GM10847 (cell line): Measurements from ENCODE around the gene DHCR24.

Experiments used
- POLR2A ChIP-seq: IDR thresholded peaks from 2 replicates; pipeline ENCODE4 v1.6.1; 2011; ENCODE audit not compliant: insufficient read length; ENCODE audit errors: extremely low read depth

DHCR24 gene

DNA sequence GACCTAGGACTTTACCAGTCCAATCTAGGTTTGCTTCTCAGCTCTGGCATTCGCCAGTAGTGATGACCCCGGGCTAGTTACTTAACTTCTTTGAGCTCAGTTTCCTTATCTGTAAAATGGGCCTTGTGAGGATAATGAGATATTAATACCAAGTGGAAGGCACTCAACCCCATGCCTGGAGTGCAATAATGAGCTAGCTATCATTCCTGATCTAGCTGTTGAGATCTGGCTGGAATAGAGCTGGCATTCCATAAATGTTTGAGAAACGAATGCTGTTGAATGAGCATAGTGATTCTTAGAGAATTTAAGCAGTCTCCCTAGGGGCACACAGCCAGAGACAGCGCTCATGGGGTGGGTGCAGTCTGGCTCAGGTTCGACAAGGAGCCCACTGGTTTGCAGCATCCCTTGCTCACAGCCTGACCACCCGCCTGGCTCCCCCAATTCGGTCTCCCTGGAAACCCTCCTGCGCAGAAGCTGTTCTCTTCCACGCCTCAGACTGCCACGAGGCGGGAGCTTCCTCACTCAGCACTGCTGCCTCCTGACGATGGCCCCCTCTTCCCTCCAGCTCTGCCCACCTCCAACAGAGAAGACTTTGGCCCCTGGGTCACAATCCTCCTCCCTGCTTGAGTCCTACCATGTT lies 32.5 kb downstream of the DHCR24 start:
- TF ChIP-seq POLR2A, result no peak

DNA sequence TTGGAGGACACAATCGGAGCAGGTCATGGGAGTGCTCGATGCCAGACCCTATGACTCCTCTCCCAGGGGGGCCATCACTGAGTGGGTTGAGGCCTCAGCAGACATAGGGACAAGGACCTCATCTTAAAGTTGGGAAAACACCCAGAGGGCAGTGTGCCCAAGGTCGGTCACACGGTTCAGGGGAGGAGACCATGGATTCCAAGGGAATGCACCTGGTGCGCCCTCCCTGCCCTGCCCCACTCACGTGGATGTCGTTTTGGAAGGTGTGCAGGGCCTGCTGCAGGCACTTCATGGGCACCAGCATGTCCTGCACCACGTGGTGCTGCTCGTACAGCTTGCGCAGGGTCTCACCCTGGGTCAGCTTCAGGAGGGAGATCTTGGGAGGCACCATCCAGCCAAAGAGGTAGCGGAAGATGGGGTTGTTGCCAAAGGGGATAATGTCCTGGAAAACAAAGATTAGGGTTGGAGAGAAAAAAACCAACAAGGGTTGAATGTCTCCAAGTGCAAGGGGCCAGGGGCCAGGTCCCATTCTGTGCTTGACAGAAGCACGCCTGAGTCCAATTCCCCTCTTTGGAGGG lies 33.1 kb downstream of the DHCR24 start:
- TF ChIP-seq POLR2A, result no peak

DNA sequence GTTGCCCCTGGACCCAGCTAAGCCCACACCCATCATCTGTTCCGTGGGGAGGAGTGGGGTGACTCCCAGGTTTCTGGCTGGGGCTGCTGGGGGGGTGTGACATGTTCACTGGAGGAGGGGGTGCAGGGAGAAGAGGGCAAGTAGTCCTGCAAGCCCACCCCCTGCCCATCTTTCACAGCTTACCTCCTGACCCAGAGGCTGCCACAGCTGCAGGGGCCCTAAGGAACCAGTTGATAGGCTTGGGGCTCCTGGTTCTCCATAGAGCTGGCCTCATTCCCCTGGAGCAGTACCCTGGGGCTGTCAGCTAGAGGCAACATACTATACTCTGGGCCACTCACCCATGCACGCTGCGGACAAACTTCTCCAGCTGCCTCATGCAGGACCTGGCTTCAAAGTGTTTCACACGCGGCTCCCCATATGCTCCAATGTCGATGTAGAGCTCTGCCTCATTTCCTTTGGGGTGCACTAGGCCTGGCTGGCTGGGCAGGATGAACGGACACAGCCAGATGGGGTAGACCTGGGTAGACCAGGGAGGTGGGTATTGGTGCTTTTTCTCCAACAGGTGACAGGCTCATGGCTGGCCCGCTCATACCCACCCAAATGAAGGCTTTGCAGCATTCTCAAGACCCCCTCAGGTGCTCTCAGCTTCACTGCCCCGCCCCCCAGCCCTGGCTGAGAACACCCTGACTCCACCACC lies 33.8 kb downstream of the DHCR24 start:
- TF ChIP-seq POLR2A, result no peak

DNA sequence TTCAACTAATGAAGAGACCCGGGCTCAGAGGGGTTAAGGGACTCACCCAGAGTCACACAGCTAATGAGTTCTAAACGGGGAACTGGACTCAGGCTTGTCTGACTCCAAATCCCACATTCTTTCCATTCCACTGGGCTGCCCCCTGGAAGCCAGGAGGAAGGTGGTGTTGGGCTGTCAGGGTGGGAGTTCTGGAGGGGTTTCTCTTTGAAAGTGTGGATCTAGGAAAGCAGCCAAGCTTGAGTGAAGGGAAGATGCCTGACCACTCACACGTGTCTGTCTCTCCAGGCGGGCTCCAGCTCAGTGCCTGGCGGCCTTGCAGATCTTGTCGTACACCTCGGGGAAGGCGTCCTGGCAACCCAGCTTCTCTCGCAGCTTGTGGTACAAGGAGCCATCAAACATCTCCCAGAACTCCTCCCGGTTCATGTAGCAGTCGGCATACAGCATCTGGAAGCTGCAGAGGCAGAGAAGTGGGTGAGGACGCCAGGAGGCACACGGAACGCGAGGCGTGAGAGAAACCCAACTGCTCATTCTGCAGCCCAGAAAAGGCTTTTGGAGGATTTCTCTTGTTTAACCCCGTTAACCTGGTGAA lies 35.0 kb downstream of the DHCR24 start:
- no peak for TF ChIP-seq POLR2A

DNA sequence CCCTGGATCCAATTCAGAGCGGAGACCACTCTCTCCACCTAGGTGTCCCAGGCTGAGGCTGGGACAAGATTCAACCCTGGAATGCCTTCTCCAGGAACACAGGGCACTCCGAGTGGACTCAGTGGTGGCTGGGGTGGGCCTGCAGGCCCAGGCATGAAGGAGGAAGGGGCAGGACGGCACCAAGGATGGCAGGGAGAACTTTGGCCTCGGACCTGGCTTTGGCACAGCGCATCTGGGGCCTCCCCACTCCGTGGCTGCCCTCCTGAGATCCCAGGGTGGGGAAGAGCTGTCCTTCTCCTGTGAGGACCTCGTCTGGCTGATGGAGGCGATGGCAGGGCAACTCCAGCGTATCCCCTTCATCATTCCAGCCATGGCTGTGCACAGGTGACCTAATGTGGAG lies 35.6 kb downstream of the DHCR24 start:
- TF ChIP-seq POLR2A, result no peak

DNA sequence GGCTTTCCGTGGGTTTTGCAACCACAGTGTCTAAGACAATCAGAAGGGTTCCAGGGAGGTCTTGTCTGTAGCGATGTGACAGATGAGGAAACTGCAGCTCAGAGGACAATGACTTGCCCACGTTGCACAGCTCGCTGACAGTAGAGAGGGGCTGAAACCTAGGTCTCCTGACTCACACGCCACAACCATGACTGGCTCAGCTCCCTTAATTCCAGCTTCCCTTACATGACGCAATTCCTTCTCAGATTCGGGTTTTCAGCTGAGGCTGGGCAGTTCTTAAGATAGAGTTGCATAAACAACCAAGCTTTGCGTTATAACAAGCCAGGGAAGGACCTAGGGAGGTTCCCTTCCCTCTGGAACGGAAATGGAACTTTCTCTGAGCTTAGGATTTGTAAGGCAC lies 36.3 kb downstream of the DHCR24 start:
- no peak for TF ChIP-seq POLR2A

DNA sequence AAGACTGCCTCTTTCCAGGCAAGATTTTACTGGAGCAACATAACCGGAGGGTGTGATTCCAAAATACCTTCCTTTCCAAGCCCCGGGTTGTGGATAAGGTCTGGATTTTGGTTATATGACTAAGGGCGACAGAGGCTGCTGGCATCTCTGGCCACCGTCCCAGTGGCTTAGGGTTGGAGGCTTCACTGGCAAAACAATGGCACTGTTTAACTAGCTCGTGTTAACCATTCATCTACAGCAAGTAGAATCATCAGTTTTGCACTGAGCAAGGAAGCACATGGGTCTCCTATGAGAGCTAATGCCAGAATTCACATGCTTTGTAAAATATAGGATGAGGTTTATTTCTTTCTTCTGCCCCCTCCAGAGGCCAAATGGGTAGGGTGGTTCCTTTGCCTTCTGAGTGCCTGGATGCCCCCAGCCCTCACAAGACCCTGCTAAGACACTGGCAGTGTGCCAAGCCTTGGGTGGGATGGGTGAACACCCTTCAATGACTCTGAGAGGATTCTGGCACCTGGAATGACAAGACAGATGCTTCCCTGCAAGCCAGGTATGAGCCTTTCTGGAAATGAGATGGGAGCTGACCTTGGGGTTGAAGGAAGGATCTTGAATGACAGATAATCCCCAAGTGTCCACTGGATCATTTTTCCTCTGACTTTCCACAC lies 36.8 kb downstream of the DHCR24 start:
- TF ChIP-seq POLR2A, result no peak

DNA sequence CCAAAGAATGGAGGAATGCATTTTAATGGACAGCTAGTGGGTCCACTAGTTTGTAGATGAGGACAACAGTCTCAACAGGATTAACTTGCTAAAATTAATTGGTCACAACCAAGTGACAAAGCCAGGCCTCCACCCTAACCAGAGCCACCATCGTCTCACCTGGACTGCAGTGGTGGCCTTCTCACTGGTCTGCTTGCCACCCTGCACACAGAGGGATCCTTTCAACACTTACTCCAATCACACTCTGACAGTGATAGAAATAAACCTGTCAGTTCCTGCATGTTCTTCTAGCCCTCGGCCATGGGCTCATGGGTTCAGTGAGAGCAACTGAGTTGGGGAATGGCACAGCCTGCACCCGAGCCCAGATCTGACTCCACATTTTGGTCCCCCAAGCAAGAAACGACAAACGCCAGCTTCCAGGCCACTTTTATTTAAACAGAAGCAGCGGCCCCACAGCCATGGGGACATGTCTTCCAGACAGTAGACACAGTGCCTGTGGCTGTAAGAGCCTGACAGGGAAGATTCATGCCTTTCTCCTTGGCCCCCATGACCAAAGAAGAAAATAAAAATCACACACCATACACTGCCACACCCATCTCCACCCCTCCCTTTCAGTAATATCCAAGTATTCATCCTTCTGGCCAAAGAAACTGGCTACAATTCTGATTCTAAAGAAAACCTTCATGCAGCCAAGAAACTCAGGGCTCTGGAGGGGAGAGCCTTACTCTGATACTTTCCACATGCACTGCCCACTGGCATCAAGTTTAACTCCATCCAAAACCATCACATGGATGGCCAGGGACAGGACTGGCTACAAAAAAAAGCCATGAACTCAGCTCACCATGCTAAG lies 37.6 kb downstream of the DHCR24 start:
- TF ChIP-seq POLR2A, result no peak

DNA sequence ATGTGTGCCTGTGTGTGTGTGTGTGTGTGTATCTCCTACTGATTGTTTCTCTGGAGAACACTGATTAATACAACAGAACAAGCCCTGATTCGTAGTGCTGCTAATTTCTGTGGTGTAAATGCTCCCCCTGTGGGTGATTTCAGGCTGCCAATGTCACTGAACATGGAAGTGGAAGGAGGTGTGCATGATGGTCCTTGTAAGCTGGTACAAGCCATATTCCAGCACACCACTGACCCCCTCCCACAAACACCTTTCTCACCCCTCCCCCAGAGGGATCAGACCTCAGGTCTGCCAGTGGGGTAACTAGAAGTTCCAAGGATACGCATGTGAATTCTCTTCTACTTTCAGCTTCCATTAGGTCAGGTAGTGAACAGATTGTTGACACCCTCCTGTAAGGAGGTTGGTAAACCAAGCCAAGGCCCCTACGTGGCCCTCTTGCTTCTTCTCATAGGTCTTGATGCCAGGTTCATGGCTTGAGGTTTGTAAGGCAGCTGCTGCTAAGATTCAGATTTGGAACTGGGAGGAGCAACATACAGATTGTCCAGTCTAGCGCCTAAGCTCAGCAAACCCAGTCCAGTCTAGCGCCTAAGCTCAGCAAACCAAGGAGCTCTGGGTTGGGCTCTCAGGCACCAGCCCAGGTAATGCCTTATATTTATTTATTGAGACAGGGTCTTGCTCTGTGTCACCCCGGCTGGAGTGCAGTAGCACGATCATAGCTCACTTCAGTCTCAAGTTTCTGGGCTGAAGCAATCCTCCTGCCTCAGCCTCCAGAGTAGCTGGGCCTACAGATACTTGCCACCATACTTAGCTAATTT lies 38.7 kb downstream of the DHCR24 start:
- no peak for TF ChIP-seq POLR2A

DNA sequence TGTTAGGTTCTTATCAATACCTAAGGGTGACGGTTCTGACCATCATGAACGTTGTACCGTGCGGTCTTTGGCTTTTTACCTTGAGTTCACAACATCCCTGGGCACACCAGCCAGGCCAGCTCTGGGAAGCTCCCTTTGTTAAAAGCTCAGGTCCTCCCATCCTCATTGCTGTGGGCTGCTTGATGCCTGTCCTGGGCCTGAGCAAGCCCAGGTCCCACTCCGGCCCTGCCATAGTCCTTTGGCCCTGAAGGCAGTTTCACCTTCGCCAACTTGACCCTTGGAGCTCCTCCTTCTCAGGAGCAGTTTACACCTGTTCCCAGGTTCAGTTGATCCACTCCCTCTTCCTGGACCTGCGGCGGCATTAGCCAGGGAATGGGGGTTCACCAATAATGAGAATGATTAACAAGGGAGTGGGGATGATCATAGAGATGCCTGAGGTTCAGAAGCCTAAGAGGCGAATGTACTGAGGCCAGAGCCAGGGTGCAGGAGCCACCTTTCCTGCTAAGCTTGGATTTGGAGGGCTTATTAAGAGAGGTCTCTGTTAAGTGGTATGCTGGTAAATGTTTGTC lies 40.2 kb downstream of the DHCR24 start:
- no peak for TF ChIP-seq POLR2A

DNA sequence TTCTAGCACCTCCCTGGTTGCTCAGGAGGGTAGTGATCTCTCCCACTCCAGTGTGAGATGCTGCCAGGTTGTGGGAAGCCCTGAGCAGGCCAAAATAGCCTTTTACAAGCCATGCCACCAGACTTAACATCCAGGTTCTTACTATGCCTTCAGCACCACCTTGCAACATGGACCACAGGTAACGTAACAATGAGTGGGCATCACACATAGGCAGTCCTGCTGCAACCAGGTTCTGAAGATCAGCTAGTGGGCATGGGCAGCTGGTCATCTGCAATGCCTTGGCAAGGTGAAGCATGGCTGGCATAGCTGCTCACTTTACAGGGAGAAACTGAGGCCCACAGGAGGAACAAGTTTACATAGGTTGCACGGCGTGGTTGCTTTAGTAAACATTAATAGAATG lies 40.7 kb downstream of the DHCR24 start:
- no peak for TF ChIP-seq POLR2A

DNA sequence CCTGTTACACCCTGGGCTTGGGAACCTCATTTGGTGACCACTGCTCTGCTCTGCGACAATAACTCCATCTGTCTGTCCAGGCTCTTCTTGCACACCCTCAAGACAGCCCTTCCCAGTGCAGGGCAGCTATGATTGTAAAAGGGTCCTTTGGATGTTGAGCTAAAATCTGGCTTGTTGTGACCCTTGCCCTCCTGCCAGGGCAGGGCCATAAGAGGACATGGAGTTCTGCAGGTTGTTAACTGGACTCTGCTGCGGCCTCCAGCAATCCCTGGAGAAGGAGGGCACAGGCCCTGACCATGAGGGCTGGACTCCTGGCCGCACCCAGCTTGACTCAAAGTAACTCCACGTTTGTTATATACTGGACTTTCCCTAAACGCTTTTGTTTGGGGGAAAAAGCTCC lies 41.2 kb downstream of the DHCR24 start:
- TF ChIP-seq POLR2A, result no peak

DNA sequence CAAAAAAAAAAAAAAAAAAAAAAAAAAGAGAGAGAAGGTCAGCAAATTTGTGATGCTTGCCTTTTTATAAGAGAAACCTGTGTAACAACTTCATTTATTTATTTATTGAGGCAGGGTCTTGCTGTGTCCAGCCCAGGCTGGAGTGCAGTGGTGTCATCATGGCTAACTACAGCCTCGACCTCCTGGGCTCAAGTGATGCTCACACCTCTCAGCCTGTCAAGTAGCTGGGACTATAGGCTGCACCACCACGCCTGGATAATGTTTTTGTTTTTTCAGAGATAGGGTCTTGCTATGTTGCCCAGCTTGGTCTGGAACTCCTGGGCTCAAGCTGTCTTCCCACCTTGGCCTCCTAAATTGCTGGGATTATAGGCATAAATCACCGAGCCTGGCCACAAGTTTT lies 42.4 kb downstream of the DHCR24 start:
- TF ChIP-seq POLR2A, result no peak

DNA sequence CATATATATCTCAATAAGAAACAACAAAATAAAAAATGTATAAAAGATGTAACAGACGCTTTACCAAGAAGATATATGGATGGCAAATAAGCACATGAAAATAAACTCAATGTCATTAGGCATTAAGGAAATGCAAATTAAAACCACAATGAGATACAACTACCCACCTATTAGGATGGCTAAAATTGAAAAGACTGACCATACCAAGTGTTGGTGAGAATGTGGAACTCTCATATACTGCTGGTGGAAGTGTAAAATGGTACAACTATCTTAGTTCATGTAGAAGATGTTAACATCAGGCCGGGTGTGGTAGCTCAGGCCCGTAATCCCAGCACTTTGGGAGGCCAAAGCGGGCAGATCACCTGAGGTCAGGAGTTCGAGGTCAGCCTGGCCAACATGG lies 43.5 kb downstream of the DHCR24 start:
- TF ChIP-seq POLR2A, result no peak
